Osteoblast (primary cell): ENCODE measurements around the gene SLC12A5. TPM values are rescaled to one million over a fixed set of nuclear protein-coding genes. Genes with fewer than 3 reads are reported as not detected.

Experiments
- DNase-seq: peaks from one replicate; pipeline ENCODE4 v3.0.0; 2011; ENCODE audit warnings: low spot score, mixed read lengths; ENCODE audit not compliant: insufficient read length; ENCODE audit errors: missing footprints
- H2AFZ ChIP-seq: 2 replicates; pipeline ENCODE4 v1.6.0; 2011; ENCODE audit warnings: mild to moderate bottlenecking, low read length
- H3K27ac ChIP-seq: 2 replicates; pipeline ENCODE4 v1.5.1; 2011; ENCODE audit warnings: mild to moderate bottlenecking, low read depth, low read length, moderate library complexity
- H3K27me3 ChIP-seq: 2 replicates; pipeline ENCODE4 v1.6.0; 2012; ENCODE audit warnings: mild to moderate bottlenecking, control low read depth, inconsistent platforms, low read length, moderate library complexity; ENCODE audit not compliant: insufficient read depth
- H3K36me3 ChIP-seq: 2 replicates; pipeline ENCODE4 v1.5.1; 2011; ENCODE audit warnings: mild to moderate bottlenecking, low read length, control low read depth, moderate library complexity; ENCODE audit not compliant: insufficient read depth
- H3K4me1 ChIP-seq: 2 replicates; pipeline ENCODE4 v1.5.1; 2011; ENCODE audit warnings: mild to moderate bottlenecking, low read length, control low read depth, moderate library complexity; ENCODE audit not compliant: insufficient read depth
- H3K4me2 ChIP-seq: 2 replicates; pipeline ENCODE4 v1.6.0; 2011; ENCODE audit warnings: mild to moderate bottlenecking, low read length; ENCODE audit not compliant: insufficient read depth
- H3K4me3 ChIP-seq: fragments of 200-600 bp; sonication (generic); 3 replicates; pipeline ENCODE4 v1.5.1; 2012; ENCODE audit warnings: mild to moderate bottlenecking, low read length, inconsistent platforms; ENCODE audit not compliant: insufficient read depth
- H3K79me2 ChIP-seq: 2 replicates; pipeline ENCODE4 v1.6.0; 2012; ENCODE audit warnings: mild to moderate bottlenecking, low read length, control low read depth, inconsistent platforms; ENCODE audit not compliant: insufficient read depth
- H3K9me3 ChIP-seq: 2 replicates; pipeline ENCODE4 v1.5.1; 2011; ENCODE audit warnings: low read depth, low read length, control low read depth
- H4K20me1 ChIP-seq: 2 replicates; pipeline ENCODE4 v1.6.0; 2012; ENCODE audit warnings: mild to moderate bottlenecking, low read length, control low read depth; ENCODE audit not compliant: insufficient read depth
- total RNA-seq: library from RNA; depleted of rRNA; stranded (reverse); fragments of >200 nt; gene quantifications from 2 replicates; pipeline ENCODE4 v1.2.3, GENCODE V29; 2012
- TF ChIP-seq, protein P1 (sequence below): IDR thresholded peaks from 2 replicates; pipeline ENCODE4 v1.5.1; 2011; ENCODE audit warnings: mild to moderate bottlenecking, low read depth, low read length, moderate library complexity; ENCODE audit errors: extremely low read depth

SLC12A5 gene
- total RNA-seq, 1 donor, result under 0.01 TPM

GRCh38 chr20:46040902-46041535 lies 12.0 kb downstream of the SLC12A5 start:
- H3K79me2 ChIP-seq, result no peaks in the 10 kb centered on the region
- H3K9me3 ChIP-seq, result no peaks in the 10 kb centered on the region
- H3K4me2 ChIP-seq, result no peak overlapping the region
- H3K36me3 ChIP-seq, result no peaks in the 10 kb centered on the region
- H3K4me3 ChIP-seq, result no peak overlapping the region
- no peaks in the 10 kb centered on the region for H3K27me3 ChIP-seq
- H3K4me1 ChIP-seq, result no peaks in the 10 kb centered on the region
- H2AFZ ChIP-seq, result no peak overlapping the region
- no peak overlapping the region for H3K27ac ChIP-seq
- TF ChIP-seq, protein P1, sequence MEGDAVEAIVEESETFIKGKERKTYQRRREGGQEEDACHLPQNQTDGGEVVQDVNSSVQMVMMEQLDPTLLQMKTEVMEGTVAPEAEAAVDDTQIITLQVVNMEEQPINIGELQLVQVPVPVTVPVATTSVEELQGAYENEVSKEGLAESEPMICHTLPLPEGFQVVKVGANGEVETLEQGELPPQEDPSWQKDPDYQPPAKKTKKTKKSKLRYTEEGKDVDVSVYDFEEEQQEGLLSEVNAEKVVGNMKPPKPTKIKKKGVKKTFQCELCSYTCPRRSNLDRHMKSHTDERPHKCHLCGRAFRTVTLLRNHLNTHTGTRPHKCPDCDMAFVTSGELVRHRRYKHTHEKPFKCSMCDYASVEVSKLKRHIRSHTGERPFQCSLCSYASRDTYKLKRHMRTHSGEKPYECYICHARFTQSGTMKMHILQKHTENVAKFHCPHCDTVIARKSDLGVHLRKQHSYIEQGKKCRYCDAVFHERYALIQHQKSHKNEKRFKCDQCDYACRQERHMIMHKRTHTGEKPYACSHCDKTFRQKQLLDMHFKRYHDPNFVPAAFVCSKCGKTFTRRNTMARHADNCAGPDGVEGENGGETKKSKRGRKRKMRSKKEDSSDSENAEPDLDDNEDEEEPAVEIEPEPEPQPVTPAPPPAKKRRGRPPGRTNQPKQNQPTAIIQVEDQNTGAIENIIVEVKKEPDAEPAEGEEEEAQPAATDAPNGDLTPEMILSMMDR, result no peak
- DNase-seq, result peak; percentile 78
- no peaks in the 10 kb centered on the region for H4K20me1 ChIP-seq

DNA sequence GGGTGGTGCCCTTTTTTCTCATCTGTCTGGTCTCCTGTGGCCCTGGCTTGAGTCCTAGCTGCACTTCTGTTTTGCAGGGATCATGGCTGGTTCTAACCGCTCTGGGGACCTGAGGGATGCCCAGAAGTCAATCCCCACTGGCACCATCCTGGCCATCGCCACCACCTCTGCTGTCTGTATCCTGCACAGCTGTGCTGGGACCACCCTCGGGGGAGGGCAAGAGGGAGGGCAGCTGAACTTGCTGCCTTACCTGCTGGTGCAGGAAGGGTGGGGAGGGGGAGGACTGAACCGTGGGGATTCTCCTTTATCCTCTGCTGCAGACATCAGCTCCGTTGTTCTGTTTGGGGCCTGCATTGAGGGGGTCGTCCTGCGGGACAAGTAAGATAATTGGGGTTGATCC lies 14.5 kb downstream of the SLC12A5 start:
- TF ChIP-seq, protein P1, result no peak
- Histone ChIP-seq H3K4me1 (no peaks in the 10 kb centered on the region), H3K79me2 (no peaks in the 10 kb centered on the region), H3K27ac (no peak overlapping the region), H3K4me2 (no peak overlapping the region), H3K27me3 (no peaks in the 10 kb centered on the region), H2AFZ (no peak overlapping the region), H3K4me3 (no peak overlapping the region), H3K9me3 (no peaks in the 10 kb centered on the region), H3K36me3 (no peaks in the 10 kb centered on the region), H4K20me1 (no peaks in the 10 kb centered on the region)
- DNase-seq, result peak; percentile 38

DNA sequence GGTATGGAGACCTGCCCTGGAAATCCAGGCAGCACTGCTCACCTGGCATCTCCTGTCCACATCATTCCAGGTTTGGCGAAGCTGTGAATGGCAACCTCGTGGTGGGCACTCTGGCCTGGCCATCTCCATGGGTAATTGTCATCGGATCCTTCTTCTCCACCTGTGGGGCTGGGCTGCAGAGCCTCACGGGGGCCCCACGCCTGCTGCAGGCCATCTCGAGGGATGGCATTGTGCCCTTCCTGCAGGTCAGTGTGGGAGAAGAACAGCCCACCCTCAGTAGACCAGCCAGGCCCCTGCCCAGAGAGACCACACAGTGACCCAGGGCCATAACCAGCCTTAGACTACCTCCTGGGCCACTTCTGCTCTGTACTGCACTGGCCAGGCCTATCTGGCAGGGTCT lies 15.9 kb downstream of the SLC12A5 start:
- H3K27me3 ChIP-seq, result peaks cover 3% of the 10 kb centered on the region
- H3K9me3 ChIP-seq, result no peaks in the 10 kb centered on the region
- DNase-seq, result peak; percentile 22
- no peaks in the 10 kb centered on the region for H4K20me1 ChIP-seq
- H3K79me2 ChIP-seq, result no peaks in the 10 kb centered on the region
- no peaks in the 10 kb centered on the region for H3K4me1 ChIP-seq
- no peak overlapping the region for H3K27ac ChIP-seq
- no peaks in the 10 kb centered on the region for H3K36me3 ChIP-seq
- H3K4me3 ChIP-seq, result no peak overlapping the region
- TF ChIP-seq, protein P1, result no peak
- H2AFZ ChIP-seq, result no peak overlapping the region
- no peak overlapping the region for H3K4me2 ChIP-seq

DNA sequence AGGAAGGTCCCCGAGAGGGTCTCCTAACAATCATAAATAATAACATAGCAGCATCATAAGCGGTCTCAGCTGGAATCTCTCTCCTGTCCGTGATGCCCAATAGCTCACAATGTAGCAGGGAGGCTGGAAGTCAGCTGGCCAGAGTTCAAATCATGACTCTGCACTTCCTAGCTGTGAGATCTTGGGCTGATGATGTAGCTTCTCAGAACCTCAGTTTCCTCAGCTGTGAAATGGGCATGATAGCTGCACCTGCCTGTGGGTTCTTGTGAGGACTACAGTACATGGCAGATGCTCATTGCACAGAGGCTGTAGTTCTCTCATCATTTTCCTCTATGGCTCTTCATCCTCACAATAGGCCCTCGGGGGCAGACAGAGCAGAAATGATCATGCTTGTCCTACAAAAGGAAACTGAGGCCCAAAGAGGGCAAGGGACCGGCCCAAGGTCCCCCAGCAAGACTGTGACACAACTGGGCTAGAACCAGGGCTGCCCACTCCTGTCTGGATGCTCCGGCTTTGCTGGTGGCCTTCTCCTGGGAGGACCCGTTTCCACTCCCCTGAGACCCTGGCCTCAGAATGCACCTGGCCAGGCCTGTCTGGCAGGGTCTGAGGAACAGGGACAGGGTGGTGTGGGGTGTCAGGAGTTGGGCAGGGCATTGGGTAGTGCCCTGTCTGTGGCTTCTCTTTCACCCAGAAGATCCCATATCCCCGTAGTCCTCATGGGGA lies 17.7 kb downstream of the SLC12A5 start:
- H4K20me1 ChIP-seq, result no peaks in the 10 kb centered on the region
- TF ChIP-seq, protein P1, result no peak

More for the DNA sequence above, 17.7 kb downstream of the SLC12A5 start:
- H3K36me3 ChIP-seq, result no peaks in the 10 kb centered on the region
- H3K27ac ChIP-seq, result no peak overlapping the region
- H3K4me3 ChIP-seq, result no peak overlapping the region
- no peak overlapping the region for H2AFZ ChIP-seq
- H3K4me1 ChIP-seq, result no peaks in the 10 kb centered on the region
- no peaks in the 10 kb centered on the region for H3K79me2 ChIP-seq
- no peak for DNase-seq
- no peaks in the 10 kb centered on the region for H3K9me3 ChIP-seq
- H3K4me2 ChIP-seq, result no peak overlapping the region
- H3K27me3 ChIP-seq, result peaks cover 6% of the 10 kb centered on the region
